SKM-1 treated with dmso at 0.1 percent for 144 hours (cell line): Measurements from ENCODE around the gene SNUPN.
"Not testable (repeated sequence)": the region's sequence is repeated elsewhere in the genome, so short reads cannot be mapped to it uniquely, and the experiment has no call there.

Source experiments
- DNase-seq: peaks from one replicate; lab custom pipeline; 2025; ENCODE audit not compliant: unreplicated experiment; lab: John Stamatoyannopoulos, UW

The SNUPN gene

DNA sequence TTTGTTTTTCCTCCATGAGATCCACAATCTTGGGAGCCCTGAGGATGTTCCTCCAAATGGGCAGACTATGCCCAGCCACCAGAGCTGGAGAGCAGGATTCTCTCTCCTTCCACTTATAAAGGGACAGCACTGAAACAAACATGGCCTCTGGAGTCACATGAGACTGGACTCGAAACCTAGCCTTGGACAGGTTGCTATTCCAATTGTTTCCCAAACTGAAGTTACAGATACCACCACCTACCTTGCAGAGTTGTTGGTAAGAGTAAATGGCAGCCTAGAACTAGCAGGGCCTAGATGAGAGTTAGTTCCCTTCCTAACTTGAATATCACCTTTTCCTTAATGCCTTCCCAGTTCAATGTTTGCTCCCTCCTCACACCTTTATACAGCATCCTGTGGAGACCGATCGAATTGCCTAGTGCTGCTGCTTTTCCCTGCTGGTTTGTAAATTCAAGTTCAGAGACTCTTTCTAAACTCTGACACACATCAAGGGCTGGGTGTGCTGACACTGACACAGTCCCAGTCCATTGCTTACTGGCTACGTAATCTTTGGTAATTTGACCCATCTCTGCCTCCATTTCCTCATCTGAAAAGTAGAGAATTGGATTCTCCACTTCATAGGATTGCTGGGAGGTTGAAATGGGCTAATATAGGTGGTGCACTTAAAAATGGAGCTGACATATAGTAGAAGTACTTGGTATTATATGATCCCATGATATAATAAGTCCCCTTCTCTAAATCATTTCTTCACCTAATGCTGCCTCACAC, 11.9 kb upstream of the SNUPN start:
- DNase-seq: no peak

DNA sequence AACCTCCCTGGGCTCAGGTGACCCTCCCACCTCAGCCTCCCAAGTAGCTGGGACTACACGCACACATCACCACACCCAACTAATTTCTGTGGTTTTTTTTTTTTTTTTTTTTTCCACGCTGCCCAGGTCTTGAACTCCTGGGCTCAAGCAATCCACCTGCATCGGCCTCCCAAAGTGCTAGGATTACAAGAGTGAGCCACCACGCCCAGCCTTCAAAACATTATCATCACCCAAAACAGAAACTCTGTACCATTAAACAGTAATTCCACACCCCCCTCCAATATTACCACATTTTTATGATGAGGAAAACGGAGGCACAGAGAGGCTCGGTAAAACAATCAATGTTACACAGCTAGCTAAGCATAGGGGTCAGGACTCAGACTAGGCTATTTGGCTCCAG, 10.5 kb upstream of the SNUPN start:
- DNase-seq: no peak

DNA sequence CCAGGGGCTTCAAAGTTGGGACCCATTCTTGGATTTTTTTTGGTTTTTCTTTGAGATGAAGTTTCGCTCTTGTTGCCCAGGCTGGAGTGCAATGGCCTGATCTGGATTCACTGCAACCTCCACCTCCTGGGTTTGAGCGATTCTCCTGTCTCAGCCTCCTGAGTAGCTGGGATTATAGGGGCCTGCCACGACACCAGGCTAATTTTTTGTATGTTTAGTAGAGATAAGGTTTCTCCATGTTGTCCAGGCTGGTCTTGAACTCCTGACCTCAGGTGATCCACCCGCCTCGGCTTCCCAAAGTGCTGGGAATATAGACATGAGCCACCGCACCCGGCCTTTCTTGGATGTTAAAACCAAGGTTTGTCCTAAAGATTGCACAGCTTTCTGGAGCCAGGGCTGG, 8.4 kb upstream of the SNUPN start:
- DNase-seq: not testable (repeated sequence)

DNA sequence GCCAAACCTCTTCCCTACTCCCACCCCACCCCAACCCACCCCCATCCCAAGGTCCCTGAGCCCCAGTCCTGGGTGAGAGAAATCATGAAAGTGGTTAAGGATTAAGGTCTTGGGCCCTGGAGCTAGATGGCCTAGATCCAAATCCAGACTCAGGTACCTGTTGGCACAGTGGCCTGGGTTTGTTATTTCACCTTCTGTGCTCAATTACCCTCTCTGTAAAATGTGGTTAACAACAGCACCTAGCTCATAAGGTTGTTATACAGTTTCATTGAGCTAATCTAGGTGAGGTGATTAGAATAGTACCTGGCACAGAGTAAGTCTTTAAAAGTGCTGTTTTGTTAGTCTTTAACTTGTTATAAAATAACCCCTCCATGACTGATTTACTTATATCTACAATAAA, 6.4 kb upstream of the SNUPN start:
- DNase-seq: no peak

DNA sequence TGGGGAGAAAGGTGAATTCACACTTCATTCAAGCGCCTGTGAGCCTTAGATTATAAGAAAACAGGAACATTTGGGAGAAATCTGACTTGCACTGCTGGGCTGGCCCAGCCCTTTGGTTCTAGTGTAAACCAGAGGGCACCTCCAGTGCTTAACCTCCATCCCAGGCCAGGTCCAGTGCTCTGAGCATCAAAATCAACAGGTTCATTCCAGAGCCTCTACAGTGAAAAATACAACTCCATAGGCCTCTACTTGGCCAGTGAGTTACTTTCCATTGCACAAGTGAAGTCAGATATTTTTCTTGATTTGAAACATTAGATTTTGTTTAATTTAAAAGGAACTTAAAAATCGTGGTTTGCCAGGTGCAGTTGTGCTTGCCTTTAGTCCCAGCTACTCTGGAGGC, 3.0 kb downstream of the SNUPN start:
- DNase-seq: no peak

DNA sequence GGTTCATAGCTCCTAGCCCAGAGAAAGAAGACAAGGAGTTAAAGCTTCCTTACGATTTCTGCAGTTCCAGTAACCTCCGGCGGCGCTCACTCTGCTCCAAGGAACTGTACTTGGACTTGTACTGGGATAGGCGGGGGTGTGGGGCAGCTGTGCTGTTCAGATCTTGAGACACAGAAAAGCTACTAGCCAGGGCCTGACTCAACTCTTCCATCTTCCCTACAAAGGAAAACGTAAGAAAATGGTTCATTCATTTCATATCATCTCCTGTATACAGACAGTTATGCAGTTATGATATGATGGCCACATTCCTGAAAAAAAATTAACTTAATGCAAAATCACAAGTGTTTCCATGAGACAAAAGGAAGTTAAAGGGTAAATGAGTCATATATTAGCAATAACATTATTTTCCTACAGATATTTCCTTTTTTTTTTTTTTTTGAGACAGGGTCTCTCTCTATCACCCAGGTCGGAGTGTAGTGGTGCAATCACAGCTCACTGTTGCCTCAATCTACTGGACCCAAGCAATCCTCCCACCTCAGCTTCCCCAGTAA, 4.6 kb downstream of the SNUPN start:
- DNase-seq: no peak

DNA sequence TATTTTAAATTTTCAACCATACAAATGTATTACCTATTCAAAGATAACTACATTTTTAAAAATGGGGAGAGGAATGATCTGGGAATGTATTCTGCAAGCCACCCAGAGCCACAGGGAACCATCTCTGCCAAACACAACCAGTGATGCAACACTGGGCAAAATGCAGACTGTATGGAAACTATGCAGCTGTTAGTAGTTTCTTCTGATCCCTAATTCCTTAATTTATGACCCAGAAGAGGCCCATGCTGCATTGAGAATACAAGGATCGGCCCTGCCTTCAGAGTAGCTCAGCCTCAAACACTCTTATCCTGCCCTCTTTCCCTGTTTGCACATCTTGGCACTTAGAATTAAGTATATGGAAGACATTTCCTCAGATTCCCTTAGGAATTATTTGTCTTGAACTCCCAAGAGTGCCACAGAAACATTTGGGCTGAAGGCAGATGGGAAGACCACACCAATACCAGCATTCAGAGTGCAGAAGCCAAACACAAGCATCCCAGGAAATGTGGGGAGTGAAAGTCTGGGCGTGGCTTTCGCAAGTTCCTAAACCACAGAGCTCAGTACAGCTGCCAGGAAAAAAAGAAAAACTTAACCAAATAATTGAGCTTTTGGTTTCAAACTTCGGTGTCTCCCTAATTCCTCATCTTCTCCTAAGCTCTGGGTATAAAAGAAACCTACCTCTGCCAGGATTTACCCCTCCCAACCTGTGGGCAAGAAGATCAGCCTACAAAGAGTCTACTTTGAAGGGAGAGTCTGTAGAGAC, 5.3 kb downstream of the SNUPN start:
- peak; percentile 15 for DNase-seq

DNA sequence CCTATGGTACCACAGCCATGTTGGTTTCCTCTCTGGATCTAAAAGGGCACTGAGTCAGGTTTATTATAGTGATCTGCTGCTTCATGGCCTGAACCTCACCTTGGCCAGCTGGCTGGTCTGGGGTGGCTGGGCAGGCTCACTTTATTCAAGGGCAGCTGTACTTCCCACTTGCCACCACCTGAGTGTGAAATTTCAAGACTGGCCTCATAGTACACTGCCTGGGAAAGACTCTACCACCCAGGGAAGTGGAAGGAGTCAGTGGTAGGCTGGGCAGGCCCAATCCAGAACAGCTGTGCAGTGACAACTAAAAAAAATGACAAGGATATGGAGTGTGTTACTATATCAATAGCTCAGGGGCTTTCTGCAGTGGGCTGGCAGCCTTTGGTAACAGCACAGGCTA, 8.8 kb downstream of the SNUPN start:
- DNase-seq: no peak

DNA sequence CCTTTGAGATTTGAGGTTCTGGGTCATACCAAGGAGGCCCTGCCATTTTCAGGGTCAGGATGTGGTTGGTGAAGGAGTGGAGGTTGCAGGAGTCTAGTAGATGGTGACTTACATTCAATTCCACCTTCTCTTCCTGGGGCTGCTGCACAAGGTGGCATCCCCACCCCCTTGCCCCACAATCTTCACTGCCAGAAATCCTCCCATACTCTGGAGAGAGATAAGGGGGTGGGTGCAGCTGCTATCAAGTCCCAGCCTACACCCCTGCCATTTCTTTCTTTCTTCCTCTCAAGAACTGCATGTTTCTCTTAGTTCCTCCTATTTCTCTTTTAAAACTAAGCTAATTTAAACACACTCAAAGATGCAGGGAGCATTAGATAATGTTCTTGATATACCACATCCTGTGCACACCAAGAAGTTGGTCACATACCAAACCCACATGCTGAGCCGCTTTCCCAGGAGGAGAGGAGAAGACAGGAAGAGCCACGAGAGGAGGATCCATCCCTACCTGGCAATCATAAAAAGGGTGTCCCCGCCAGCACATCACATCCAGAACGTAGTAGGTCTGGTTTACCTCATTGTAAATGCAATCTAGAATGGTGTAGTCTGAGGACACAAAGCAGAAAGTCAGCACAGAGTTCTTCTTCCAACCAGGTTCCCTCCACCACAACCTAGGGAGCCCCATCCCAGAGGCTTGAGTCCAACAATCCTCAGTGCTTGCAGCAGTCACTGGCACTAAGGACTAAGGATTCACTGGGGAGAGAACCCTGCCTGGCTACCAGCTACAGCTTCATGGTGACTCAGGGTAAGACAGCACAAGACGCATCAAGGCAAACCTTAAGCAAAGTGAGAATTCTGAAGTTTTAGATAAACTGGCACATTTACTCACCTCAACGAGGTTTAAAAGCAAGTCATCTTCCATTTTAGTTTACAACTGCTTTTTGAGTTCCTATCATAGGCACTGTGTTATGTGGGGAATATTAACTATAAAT, 18.5 kb downstream of the SNUPN start:
- DNase-seq: no peak

DNA sequence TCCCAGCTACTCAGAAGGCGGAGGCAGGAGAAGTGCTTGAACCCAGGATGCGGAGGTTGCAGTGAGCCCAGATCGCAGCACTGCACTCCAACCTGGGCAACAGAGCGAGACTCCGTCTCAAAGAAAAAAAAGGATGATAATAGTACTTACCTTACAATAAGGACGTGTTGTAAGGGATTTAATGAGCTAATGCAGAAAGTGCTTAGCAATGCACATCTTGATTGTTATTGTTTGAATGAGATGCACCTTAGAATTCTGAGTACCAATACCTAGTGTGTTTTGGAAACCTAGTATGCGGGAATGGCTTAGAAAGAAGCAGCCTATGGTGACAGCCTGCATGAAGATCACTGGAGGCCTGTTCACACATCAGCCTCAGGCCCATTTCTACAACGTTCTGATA, 19.5 kb downstream of the SNUPN start:
- DNase-seq: no peak

DNA sequence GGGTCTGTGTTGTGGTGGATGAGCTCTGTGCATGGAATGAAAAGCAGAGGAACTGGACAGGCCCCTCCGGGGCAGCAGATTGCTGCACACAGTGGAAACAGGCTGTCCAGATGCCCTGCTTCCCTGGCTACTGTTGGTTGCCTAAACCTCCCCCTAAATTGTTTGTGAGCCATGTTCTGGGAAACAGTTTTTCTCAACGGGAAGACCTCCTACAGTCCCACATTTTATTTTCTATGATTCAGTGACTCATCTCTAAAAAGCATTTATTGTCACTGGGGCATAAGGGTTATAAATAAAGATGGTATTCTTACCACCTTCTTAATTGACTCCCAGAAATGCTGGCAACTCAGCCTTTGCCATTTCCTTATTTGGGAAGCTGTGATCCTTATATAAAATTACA, 26.1 kb downstream of the SNUPN start:
- DNase-seq: no peak

DNA sequence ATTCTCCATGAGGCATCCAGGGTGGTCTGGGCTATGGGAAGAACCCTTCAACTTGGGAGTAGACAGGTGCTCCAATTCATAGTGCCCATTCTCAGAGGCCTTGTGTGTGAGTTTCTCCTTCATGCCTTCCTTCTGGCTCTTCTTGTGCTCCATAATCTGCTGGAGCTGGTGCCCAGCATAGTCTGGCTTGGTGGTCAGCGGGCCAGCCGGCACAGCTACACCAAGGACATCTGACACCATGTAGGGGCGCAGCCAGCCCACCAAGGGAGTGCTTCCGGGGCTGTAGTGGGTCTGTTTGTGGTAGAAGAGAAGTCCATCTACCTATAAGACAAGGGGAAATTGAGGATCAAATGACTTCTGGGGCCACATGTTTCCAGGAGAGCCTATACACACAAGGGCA, 27.2 kb downstream of the SNUPN start:
- DNase-seq: no peak

DNA sequence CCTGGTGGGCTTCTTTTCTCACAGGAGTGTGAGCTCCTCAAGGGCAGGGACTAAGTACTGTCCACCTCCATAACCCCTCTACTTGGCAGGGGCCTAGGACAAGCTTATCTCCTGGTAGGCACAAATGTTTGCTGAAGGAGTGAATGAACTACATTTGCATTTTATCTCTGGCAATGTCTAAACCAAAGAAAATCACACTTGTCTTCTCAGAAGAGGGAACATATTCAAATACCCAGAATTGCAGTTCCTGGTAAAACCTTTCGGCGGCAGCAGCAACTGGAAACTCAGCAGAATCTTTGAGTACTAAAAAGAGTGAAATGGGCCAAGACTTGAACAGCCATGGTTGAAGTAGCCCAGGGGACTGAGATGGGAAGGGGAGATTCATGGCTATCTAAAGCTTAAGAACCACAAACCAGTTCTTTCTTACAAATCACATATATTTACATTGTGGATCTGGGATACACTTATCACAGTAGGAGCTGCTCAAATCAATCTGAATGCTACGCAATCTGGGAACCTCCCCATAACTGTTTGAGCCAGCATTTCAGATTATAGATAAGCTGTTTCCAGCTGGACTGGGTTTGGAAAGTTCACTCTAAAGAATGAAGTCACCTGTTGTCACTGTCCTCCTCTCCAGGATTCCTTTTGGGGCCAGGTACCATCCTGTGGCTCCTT, 27.7 kb downstream of the SNUPN start:
- DNase-seq: peak; percentile 23

DNA sequence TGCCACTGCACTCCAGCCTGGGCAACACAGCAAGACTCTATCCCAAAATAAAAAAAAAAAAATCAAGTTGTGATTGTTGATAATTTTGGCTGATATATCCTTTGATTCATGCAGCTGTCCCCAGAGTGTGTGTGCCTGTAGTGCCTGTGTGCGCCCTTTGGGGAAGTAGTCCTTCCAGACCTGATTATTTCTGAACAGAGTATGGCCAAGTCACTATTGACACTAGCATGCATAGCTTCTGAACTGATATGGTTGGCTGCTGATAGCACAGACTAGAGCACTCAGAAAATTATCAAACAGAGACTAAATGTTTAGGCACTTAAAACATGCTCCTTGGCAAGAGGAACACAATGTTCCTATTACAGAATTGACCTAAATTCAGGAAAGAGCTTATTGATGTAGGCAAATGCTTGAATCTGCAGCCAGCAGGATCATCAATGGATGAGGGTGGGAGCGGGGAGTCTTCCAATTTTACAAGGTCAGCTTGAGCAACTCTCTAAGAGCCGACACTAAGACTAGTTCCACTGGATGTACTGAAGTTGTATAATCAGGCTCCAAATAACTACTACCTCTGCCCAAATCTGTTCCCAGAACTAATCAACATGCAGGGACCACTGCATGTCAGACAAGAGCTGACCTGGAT, 28.7 kb downstream of the SNUPN start:
- DNase-seq: no peak

DNA sequence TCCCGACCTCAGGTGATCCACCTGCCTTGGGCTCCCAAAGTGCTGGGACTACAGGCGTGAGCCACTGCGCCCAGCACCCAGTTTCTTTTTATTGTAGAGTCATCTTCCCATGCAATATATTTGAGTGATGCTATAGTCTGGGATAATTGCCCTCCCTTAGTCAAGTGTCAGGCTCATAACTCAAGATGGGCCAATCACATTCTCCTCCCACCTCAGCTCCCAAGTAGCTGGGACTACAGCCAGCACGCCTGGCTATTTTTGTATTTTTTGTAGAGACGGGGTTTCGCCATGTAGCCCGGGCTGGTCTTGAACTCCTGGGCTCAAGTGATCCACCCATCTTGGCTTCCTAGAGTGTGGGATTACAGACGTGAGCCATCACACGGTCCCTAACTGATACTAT, 31.2 kb downstream of the SNUPN start:
- DNase-seq: no peak

DNA sequence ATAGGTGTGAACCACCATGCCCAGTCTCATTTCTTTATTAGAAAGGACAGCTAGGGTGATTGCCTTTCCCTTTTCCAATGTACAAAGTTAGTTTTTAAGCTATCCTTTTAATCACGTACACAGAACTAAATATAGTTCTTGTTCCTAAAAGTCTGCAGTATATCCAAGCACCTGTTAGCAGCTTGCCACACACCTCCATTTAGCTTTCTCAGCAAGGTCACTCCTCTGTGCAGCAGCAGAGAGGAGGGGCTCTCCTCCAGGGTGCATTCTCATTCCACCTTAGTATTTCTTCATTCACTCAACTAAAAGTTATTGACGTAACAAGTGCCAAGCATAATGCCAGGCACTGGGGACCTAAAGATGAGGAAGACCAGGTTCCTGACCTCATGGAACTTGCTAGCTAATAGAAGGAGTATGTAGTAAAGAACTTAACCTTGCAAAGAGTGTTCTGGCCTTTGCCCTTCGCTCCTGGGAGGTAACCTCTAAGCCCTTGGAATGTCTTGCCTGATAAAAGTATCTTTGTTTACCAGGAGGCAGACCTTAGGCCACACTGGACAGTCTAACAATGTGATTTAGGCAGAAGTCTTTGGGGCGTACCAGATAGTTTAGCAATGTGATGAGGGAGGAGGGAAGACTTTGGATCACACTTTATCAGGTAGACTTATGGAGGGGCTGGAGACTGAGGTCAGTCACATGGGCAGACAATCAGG, 33.7 kb downstream of the SNUPN start:
- no peak for DNase-seq

DNA sequence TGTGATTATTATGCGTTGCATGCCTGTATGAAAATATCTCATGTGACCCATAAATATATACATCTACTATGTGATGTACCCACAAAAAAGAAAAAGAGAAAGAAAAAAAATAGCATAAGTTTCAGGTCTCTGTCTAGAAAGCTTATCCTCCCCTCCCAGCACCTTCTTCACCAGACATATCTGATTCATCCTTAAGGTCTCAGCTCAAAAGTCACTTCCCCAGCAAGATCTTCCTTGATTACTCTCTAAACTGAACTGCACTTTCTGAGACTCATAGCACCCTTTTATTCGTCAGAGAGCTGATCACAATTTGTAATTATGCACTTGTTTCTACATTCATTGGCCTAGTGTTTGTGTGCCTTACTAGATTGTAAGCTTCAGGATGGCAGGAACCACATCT, 35.3 kb downstream of the SNUPN start:
- no peak for DNase-seq

DNA sequence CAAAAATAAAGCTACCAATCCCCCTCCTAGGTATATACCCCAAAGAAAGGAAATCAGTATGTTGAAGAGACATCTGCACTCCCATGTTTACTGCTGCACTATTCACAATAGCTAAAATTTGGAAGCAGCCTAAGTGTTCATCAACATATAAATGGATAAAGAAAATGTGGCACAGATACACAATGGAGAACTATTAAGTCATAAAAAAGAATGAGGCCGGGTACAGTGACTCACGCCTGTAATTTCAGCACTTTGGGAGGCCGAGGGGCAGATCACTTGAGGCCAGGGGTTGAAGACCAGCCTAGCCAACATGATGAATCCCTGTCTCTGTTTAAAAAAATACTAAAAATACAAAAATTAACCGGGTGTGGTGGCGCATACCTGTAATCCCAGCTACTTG, 36.5 kb downstream of the SNUPN start:
- no peak for DNase-seq

DNA sequence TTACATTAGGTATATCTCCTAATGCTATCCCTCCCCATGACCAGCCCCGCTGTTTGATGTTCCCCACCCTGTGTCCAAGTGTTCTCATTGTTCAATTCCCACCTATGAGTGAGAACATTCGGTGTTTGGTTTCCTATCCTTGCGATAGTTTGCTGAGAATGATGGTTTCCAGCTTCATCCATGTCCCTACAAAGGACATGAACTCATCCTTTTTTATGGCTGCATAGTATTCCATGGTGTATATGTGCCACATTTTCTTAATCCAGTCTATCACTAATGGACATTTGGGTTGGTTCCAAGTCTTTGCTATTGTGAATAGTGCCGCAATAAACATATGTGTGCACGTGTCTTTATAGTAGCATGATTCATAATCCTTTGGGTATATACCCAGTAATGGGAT, 39.1 kb downstream of the SNUPN start:
- DNase-seq: not testable (repeated sequence)

DNA sequence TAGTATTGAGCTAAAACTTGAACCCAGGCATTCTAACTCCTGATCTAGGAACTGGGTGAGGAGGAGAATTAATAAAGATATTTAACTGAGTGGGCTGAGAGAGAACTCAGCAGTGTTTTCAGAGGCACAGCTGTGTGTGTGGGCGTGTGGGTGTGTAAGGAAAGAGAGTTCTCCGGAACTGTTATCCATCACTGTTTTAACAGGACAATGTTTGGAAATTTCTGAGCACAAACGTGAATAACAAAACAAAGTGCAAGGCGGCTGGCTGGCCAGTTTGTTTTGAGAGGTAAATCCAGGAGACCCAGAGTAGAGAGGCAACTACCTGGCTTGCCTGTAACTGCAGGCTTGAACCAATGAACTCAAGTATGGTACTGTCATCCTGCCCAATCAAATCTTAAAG, 41.4 kb downstream of the SNUPN start:
- DNase-seq: no peak
